Adrenal gland (tissue), 5 donors: ENCODE results near the gene EDN2.

ENCODE experiments used
- POLR2A ChIP-seq, 2 donors: fragments of 450-650 bp; IDR thresholded peaks; one replicate each; pipeline ENCODE4 v1.6.1; 2017; ENCODE audit warnings: antibody characterized with exemption in 2 of 2, mild to moderate bottlenecking in 2 of 2, moderate library complexity in 1 of 2
- TF ChIP-seq, protein P1 (sequence below), 6 experiments: fragments of 450-650 bp in 4 of 6; fragments of 200-600 bp in 2 of 6; sonication (generic) in 1 of 6; IDR thresholded peaks; 1 replicate in 5 of 6; 2 replicates in 1 of 6; pipeline versions ENCODE4 v1.5.1 to v1.8.0; 2016 to 2021; ENCODE audit warnings: antibody characterized with exemption in 6 of 6, mild to moderate bottlenecking in 2 of 6, moderate library complexity in 1 of 6
- donor health status: DM: no; HTN: no; CAD: no.

DNA sequence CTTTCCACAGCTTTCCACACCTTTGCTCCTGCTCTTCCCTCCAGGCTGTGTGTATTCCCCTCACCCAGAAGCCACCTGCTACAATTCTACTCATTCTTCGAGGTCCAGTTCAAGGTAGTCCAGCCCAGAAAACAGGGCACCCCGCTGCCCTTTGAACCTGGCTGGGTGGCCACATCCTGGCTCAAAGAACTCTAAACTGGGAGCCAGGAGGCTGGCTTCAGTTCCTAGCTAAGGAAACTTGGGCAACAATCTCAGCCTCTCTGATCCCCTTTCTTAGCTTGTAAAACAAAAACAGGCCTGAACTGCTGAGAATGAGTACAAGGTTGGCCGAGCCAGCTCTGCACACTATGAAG is 4.7 kb downstream of the EDN2 start:
- TF ChIP-seq, protein P1, sequence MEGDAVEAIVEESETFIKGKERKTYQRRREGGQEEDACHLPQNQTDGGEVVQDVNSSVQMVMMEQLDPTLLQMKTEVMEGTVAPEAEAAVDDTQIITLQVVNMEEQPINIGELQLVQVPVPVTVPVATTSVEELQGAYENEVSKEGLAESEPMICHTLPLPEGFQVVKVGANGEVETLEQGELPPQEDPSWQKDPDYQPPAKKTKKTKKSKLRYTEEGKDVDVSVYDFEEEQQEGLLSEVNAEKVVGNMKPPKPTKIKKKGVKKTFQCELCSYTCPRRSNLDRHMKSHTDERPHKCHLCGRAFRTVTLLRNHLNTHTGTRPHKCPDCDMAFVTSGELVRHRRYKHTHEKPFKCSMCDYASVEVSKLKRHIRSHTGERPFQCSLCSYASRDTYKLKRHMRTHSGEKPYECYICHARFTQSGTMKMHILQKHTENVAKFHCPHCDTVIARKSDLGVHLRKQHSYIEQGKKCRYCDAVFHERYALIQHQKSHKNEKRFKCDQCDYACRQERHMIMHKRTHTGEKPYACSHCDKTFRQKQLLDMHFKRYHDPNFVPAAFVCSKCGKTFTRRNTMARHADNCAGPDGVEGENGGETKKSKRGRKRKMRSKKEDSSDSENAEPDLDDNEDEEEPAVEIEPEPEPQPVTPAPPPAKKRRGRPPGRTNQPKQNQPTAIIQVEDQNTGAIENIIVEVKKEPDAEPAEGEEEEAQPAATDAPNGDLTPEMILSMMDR (IDR thresholded peaks at IDR 0.05), result no peak
- no peak for TF ChIP-seq POLR2A (IDR thresholded peaks at IDR 0.05)
